K562 (cell line): ENCODE data around the gene AFF2. TPM values are rescaled to one million over a fixed set of nuclear protein-coding genes. Genes with fewer than 3 reads are reported as not detected.

Source experiments
- PATZ1 ChIP-seq: fragments of 250-450 bp; sonication (Bioruptor Pico); IDR thresholded peaks from 2 replicates; pipeline ENCODE4 v1.5.0; 2020; ENCODE audit warnings: mild to moderate bottlenecking, borderline replicate concordance
- PKNOX1 ChIP-seq: fragments of 450-650 bp; IDR thresholded peaks from 2 replicates; pipeline ENCODE4 v1.6.1; 2016
- RBM34 ChIP-seq: fragments of 200-400 bp; formaldehyde crosslinking; IDR thresholded peaks from 2 replicates; pipeline ENCODE4 v1.6.1; 2018; ENCODE audit warnings: low read length, borderline replicate concordance; ENCODE audit not compliant: insufficient read depth
- ZNF766 ChIP-seq: fragments of 200-800 bp; sonication (Bioruptor generic); conservative IDR thresholded peaks from 2 replicates; pipeline ENCODE4 v1.6.1; 2016; ENCODE audit warnings: missing genetic modification characterization, missing compliant biosample characterization
- polyA plus RNA-seq, 8 experiments: library from polyadenylated mRNA; depleted of rRNA in 4 of 8; stranded (reverse) in 5 of 8; unstranded in 3 of 8; fragments of >200 nt; fragmentation: Nextera tagmentation in 2 of 8; fragmentation: Illumina TruSeq in 1 of 8; extraction: Ambion mirVana in 2 of 8; extraction: Trizol in 1 of 8; gene quantifications; 2 replicates each; pipeline versions ENCODE4 v1.2.1 to v1.2.3, GENCODE V29; 2011 to 2014; ENCODE audit warnings: inconsistent platforms in 1 of 8, missing spikeins in 1 of 8
- total RNA-seq, 7 experiments: library from RNA; depleted of rRNA in 6 of 7; stranded (reverse); fragments of >200 nt in 6 of 7; fragmentation: Illumina TruSeq in 2 of 7; extraction: Trizol in 2 of 7; gene quantifications; 2 replicates each; pipeline versions ENCODE4 v1.2.1 to v1.2.3, GENCODE V29; 2011 to 2021; ENCODE audit warnings: low replicate concordance in 1 of 7
- TF ChIP-seq, protein P1 (sequence below), 2 experiments: fragments of 450-650 bp in 1 of 2; sonication (generic) in 1 of 2; formaldehyde crosslinking in 1 of 2; IDR thresholded peaks; 2 replicates each; pipeline versions ENCODE4 v1.7.1 to v1.9.0; 2016 to 2022; ENCODE audit warnings: inconsistent platforms in 1 of 2, mild to moderate bottlenecking in 1 of 2, missing genetic modification reagents in 1 of 2

The AFF2 gene
- total and polyA plus RNA-seq, 9 of the 15 experiments (the other 6 are each of a cell fraction or from before 2014, with no cell fraction given), result 0.01 to 0.20 (median 0.07) TPM

DNA sequence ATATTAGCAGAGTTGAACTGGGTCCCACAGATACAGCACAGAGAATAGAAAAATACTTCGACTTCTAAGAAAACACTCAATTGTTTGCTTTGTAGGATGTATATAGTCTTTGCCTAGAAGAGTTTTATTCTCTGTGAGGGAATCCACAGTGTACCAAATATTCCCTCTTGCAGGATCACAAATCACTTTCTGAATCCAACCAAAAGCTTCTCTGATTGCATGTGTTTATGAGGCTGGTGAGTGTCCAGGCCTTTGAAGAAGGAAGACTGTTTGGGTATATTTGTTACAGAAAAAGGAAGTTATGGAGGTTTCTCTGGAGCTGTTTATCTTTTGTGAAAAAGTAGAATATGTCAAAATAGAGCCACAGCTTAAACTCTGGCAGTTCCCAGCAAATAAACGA, 423.2 kb downstream of the AFF2 start (continued):
- TF ChIP-seq, protein P1, sequence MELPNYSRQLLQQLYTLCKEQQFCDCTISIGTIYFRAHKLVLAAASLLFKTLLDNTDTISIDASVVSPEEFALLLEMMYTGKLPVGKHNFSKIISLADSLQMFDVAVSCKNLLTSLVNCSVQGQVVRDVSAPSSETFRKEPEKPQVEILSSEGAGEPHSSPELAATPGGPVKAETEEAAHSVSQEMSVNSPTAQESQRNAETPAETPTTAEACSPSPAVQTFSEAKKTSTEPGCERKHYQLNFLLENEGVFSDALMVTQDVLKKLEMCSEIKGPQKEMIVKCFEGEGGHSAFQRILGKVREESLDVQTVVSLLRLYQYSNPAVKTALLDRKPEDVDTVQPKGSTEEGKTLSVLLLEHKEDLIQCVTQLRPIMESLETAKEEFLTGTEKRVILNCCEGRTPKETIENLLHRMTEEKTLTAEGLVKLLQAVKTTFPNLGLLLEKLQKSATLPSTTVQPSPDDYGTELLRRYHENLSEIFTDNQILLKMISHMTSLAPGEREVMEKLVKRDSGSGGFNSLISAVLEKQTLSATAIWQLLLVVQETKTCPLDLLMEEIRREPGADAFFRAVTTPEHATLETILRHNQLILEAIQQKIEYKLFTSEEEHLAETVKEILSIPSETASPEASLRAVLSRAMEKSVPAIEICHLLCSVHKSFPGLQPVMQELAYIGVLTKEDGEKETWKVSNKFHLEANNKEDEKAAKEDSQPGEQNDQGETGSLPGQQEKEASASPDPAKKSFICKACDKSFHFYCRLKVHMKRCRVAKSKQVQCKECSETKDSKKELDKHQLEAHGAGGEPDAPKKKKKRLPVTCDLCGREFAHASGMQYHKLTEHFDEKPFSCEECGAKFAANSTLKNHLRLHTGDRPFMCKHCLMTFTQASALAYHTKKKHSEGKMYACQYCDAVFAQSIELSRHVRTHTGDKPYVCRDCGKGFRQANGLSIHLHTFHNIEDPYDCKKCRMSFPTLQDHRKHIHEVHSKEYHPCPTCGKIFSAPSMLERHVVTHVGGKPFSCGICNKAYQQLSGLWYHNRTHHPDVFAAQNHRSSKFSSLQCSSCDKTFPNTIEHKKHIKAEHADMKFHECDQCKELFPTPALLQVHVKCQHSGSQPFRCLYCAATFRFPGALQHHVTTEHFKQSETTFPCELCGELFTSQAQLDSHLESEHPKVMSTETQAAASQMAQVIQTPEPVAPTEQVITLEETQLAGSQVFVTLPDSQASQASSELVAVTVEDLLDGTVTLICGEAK (IDR thresholded peaks at IDR 0.05), result no peak
- TF ChIP-seq, protein P1 (CRISPR knock-in tag; IDR thresholded peaks at IDR 0.05), result no peak
- TF ChIP-seq RBM34, result no peak
- no peak for TF ChIP-seq ZNF766 (CRISPR knock-in tag)
- TF ChIP-seq PKNOX1, result no peak
- TF ChIP-seq PATZ1 (CRISPR knock-in tag), result no peak
